NCI-H748 (cell line): ENCODE results near the gene SLC7A5.
"Not testable (repeated sequence)": the region's sequence is repeated elsewhere in the genome, so short reads cannot be mapped to it uniquely, and the experiment has no call there.

Experiments used
- DNase-seq: peaks from one replicate; lab custom pipeline; 2025; ENCODE audit not compliant: unreplicated experiment; lab: John Stamatoyannopoulos, UW

The SLC7A5 gene

DNA sequence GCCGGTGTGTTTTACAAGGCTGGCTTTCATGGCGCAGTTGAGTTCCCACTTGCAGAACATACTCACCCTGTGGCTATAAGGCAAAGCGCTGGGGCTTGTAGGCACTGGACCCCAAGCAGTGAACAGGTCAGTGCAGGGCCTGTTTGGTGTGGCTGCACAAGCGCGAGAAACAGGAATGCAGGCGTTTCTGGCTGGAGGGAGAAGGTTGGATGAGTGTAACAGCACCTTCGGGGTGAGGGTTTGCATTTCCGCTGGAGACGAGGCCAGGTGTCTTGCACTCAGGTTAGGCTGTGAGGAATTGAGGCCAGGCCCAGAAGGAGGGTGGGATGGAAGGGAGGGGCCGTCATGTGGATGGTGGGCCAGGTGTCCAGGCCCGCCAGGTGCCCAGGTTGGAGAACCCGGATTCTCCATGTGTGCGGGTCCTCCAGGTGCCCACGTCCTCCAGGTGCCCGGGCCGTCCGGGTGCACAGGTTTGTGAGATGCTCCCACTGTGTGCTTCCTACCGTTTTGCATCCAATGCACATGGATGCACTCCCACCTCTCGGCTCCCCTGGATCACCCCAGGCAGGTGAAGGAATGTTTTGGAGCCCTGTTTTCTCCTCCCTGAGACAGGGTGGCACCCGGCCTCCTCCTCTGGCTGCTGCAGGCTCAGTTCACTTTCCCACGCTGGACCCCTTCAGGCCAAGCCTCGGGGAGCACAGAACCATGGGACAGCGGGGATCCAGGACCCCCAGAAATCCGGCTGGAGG, 46.0 kb downstream of the SLC7A5 start:
- no peak for DNase-seq

DNA sequence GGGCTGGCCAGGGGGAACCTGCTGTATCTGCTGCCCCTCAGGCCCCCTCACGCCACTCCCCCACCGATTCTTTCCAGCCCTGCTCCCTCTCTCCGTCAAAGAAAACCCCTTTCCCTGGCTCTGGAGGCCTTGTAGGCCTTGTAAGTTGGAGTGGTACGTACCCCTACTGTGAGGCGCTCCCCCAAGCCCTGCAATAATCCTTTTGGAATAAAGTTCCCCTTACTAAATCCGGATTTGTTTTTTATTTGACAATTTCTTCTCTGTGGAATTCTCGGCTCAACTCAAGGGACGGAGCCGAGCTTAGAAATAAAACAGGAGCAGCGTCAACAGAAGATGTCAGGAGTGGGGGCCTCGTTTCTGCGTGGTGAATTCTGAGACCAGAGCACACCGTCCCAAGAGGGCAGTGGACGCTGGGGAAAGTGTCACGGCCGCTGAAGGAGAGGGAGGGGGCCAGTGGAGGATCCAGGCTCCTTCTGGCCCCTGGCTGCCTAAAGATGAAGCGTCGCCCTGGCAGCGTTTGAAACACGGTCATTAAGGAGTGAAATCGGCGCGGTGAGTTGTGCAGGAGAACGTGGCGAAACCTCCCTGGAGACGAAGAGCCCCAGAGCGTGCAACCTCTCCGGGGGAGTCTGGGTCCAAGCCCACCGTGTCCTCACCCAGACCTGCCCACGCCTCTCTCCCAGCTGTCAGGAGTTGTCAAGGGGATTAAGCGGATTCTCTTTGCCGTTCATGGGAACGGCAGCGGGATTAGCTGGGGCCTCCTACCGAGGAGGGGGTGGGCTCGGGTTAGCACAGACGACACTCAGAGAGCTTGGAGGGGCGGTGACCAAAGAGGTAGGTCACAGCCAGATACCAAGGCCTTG, 47.0 kb downstream of the SLC7A5 start:
- DNase-seq = no peak

DNA sequence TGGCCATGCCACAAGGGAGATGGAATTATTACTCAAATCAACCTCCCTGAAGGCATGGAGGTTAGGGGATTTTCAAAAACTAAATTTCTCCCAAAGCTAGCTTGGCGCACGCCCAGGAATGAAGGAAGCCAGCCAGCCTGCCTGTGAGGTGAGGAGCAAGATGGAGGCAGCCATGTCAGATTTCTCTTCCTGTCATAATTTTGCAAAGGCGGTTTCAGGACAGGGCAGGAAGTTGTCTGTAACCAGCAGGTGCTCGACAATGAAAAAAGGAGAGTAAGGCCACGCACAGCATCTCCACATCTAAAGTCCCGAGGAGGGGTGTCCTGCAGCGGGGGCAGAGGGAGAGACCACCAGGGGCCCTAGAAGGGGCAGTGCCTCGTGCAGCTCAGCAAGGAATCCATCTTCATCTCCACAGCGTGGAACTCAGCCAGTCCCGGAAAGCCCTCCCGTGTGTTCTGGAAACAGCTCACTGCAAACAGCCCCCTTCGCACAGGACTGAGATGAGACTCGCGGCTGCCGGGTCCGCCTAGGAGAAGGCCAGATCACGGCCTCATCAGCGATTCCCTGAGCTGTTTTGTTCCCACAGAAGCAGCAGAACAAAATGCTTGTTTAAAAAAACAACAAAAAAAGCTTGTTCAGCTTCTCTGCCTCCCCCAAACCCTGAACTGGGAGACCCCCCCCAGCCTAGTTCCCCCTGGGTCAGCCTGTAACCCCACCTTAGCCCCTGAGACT, 47.8 kb downstream of the SLC7A5 start:
- DNase-seq = no peak

DNA sequence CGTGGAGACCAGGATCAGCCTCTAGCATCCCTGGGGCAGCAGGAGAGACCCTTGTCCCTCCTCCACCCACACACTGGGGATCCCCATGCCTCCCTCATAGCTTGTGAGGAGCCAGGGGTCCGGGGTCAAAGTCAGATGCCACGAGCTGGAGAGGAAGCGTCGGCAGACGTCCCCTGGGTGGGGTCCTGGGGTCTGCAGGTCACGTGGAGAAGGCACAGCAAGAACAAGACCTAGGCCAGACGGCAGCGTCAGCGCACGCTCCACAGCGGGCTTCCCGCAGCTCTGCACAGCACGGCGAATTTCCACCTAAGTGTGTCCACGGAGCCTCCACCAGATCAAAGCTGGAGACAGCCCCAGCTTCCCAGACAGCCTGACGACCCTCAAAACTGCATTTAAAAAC, 49.3 kb downstream of the SLC7A5 start:
- no peak for DNase-seq

DNA sequence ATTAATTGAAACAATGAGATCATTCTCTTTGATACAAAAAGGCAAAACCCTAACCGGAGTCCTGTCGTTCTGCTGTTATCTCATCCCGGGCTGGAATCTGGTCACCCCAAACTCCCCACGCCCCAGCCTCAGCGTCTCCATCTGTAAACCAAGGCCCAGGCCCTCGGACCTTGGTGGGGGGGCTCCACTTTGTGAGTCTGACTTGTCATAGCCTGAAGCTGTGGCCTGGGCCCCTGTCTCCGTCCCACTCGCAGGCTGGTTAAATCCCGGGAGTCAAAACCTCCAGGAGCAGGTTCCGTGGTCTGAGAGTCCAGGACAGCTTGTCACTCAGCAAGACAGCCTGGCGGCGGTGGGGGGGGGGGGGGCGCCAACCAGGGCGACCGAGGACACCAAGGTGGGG, 50.0 kb downstream of the SLC7A5 start:
- DNase-seq = no peak

DNA sequence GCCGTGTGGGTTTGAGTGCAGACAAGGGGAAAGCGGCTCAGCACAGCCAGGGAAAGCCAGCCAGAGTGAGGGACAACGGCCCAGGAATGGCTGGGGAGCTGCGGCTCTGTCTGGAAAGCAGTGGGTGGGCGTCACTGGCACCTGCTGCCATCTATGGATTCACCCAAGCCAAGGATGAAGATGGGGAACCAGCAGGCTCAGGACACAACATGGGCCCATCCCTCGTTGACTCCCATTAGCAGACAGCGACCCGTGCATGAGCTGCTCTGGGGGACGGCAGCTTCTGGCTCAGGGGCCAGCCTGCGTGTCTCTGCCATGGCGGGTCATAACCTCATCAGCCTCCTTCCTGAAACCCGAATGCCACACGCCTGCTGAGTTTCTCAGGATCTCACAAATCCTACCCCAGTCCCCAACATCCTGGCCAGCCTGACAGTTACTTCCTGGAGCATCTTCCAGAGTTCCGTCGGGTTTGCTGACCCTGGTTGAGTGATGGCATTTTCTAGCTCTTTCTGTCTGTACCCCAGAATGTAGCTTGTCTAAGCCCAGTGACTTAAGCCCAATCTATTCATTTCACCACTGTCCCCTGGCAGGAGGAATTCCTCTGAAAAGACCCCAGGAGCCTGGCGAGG, 50.7 kb downstream of the SLC7A5 start:
- no peak for DNase-seq

DNA sequence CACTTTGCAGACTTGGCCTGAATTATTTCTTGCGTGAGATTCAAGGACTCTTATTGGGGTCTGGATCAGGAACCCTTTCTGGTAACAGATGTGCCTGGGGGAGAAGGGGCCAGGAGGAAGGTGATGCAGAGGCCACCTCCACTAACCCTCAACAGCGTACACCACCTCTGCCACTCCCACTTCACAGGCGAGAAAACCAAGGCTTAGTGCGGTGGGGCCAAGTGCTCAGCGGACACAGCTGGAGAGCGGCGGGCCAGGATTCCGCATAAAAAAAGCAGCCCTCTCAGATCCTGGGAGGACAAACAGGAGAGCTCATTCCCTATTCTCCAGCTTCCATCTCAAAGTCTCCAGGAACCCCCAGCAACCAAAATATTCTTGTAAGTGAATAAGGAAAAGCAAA, 51.4 kb downstream of the SLC7A5 start:
- no peak for DNase-seq

DNA sequence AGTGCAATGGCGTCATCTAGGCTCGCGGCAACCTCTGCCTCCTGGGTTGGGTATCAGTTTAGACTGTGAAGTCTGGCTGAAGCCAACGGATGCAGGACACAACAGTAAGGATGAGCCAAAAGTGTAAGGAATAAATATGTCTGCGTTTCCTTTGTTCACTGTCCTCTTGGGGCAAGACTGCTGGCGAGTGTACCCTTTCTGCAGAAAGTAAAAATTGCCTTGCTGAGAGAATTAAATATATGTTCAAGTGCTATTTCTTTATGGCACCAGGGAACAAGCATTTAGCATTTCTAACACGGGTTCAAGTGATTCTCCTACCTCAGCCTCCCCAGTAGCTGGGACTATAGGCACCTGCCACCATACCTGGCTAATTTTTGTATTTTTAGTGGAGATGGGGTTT, 51.9 kb downstream of the SLC7A5 start:
- DNase-seq = not testable (repeated sequence)

DNA sequence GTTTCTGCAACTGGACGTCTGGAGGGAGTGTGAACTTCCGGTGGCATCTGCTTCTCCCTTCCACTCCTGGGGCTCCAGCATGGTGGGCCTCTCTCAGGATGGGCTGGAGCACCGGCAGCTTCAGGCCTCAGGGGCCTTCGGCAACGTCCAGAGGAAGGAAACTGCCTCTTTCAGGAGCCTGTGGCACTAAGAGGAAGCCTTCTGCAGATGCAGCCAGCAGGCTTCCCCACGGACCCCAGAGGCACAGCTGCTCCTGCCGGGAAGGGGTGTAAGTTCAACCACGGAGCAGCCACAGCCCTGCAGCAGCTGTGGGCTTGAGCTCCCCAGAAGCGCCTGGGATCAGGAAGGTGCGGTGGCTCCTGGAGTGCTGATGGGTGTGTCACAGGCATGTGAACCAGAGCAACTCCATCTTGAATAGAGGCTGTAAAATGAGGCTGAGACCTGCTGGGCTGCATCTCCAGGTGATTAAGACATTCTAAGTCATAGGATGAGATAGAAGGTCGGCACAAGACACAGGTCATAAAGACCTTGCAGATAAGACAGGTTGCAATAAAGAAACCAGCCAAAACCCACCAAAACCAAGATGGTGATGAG, 52.7 kb downstream of the SLC7A5 start:
- DNase-seq = no peak

DNA sequence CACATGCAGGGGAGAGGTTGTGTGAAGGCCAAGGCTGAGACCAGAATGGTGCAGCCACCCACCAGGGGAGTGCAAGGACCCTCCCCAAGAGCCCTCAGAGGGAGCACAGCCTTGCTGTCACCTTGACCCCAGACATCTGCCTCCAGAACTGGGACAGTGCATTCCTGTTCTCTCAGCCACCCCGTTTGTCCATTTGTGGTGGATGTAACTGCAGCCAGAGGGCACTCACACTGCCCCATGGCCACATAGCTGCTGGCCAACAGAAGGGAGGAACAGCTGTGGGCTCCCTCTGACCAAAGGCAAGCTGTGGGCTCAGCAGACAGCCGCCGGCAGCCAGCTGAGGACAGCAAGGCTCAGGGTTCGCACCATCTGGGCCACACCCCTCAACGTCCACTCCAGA, 53.7 kb downstream of the SLC7A5 start:
- DNase-seq = no peak

DNA sequence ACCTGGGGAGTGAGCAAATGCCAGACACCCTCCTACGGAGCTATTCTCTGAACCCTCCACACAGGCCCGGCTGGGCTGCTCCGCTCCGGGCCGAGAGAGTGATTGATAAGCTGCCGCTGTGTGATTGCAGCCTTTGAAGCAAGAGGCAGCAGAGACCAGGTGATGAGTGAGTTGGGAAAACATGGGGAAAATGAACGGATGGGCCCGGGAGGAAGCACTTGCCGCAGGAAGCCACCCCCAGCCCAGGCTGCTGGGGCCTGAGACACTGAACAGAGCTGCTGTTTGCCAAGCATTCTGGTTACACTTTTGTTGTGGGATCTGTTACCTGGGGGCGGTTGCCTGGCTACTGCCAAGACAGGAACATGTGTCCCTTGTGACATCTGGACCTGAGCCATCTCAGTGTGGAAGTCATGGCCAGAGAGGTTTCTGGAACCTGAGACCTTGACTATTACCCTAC, 57.1 kb downstream of the SLC7A5 start:
- peak; percentile 7 for DNase-seq

DNA sequence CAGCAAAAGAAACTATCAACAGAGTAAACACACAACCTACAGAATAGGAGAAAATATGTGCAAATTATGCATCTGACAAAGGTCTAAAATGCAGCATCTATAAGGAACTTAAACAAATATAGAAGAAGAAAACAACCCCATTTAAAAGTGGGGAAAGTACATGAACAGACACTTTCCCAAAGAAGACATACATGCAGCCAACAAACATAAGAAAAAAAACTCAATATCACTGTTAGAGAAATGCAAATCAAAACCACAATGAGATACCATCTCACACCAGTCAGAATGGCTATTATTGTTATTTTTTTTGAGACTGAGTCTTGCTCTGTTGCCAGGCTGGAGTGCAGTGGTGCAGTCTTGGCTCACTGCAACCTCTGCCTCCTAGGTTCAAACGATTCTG, 57.9 kb downstream of the SLC7A5 start:
- DNase-seq = not testable (repeated sequence)

DNA sequence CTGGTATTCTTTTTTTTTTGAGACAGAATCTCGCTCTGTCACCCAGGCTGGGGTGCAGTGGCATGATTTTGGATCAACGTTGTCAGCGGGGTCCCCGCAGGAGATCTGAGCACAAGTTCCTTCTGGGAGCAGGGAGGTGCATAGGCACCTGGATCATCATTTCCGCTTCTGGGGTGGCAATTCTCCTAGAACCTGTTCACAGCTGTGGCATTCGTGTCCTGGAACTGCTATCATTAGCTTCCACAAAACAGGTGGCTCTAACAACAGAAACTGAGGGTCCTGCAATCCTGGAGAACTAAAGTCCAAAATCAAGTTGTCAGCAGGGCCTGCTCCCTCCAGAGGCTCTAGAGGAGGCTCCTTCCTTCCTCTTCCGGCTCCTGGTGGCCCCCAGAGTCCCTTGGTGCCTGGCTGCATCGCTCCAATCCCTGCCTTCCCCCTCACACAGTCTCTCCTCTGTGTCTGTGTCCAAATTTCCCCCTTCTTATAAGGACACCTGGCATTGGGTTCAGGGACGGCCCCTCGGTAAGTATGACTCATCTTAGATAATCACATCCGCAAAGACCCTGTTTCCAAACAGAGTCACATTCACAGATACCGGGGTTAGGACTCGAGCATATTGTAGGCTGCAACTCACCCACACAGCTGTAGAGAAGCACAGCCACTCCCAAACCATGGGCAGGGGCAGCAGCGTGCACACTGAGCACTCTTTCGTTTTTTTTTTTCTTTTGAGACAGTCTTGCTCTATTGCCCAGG, 60.0 kb downstream of the SLC7A5 start:
- peak; percentile 27 for DNase-seq

DNA sequence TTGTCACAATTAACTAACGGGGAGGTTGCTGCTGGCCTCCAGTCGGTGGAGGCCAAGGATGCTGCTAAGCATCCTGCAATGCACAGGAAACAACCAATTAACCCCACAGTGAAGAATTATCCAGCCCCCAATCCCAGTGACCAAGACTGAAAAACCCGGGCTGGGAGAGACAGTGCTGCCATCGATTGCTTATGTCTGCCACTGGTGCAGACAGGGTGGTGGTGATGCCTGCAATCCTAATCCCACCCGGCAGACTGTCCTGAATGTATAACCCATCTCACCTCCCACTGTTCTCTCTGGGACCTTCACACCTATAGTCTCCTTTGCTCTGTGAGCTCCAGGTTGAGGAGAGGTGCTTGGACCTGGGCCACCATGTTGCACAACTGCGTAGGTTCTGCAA, 61.2 kb downstream of the SLC7A5 start:
- DNase-seq = no peak

DNA sequence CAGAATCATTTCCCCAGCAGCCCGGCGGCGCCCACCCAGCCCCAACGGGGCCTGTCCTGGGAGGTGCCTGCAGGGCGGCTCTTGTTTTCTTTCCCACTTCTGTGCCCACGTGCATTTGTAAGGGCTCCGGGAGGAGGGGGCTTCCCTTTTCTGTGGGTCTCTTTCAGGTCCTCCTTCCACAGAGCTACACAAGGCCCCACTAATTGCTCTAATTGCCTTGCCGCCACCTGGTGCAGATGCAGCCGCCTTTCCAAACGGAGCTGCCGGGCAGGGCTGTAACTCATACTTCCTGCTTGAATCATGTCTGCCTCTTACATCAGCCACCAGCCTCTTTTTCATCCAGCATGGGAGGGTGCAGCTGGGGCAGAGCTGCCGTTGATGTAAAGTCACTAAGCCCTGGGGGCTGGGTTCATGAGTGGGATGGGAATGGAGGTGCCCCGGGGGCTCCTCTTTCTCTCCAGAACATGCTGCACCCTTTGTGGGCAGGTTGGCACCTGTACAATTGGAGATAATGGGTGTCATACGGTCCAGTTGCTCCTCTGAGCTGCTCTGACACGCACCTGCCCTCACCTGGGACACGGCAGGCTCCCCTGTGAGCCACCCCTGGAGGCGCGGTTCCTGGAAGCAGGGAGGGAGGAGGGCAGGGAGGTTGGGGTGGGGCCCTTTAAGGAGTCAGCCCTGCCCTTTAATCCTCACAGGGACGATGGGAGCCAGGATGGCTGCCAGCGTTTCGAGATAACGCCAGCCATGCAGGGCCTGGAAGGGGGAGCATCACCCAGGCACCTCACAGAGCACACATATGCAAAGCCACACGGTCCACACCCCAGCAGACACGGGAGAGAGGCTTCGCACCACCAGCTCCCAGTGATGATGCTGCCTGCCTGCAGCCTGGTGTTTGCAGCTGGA, 62.4 kb downstream of the SLC7A5 start:
- DNase-seq = peak; percentile 93

DNA sequence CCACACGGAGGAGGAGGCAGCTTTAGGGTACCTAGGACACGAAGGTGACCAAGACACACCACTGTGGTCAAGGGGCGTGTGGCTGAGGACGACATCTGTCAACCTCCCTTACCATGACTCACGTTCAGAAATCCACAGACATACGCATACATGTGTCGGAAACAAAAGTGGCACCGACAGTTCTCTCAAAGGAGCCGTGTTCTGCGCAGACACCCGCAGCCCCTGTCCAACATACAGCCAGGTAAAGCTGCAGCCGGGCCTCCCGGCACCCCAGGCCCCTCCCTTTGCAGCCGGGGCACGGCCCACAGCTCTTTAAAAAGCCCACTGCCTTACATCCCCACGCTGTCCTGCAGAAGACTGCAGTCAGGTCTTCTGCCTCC, 63.1 kb downstream of the SLC7A5 start:
- no peak for DNase-seq

DNA sequence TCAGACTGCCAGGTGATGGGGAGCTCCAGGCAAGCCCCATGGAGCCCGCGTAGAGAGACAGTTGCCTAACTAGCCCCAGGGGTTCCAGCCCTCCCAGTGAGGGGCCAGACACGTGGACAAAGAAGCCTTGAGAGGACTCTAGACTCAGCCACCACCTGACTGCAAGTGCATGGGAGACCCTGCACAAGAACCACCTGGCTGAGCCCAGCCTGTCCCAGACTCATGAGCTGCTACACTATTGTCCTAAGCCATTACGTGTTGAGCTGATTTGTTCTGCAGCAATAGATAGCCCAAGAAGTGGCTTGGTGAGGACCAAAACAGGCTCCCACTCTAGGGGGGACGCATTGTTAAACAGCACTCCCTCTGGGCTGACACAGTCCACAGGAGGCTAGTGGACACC, 65.9 kb downstream of the SLC7A5 start:
- DNase-seq = no peak

DNA sequence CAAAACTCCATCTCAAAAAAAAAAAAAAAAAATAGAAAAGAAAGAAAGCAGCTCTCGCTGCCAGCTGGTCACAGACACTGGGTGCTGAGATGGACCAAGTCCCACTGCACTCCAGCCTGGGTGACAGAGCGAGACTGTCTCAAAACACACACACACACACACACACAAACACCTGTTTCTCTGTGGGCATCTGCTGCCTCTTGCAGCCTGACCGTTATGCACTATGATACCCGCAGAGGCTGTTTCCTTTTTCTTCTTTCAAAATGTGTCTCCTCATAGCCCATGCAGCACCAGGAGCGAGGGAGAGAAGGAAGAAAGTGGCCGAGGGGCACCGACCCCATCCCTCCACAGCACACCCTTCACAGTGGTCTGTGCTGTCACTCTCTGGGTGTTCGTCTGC, 66.6 kb downstream of the SLC7A5 start:
- DNase-seq = no peak

DNA sequence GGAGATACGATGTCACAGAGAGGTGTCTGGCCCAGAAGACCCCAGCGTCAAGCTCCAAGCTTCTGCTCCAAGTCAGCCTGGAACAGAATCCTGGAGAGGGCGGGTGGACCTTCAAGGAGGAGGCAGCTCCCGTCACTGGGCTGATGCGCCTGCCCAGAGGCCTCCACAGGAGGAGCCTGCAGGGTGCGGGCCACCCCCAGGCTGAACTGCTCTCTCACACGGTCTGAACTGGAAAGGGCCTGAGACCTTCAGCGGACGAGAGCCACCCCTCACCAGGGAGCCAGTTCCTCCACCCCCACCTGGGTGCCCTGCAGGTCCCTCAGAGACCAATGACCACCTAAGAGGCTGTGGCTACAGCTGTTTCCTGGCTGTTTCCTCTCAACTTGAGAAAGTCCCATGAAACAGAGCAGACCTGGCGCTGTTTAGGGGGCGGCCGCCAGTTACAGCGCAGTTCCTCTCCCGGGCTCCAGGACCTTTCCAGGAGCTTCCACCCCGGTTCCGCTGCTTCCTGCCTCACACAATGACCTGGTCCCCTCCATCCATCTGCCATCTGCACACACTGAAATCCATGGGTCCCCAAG, 67.5 kb downstream of the SLC7A5 start:
- DNase-seq = no peak
